SK-N-SH (cell line): ENCODE measurements around the gene LUC7L3.

ENCODE experiments used
- EP300 ChIP-seq, 2 experiments: IDR thresholded peaks; 2 replicates each; pipeline versions ENCODE4 v1.4.0 to v1.6.1; 2012; ENCODE audit warnings: borderline replicate concordance in 1 of 2, low read depth in 1 of 2, low read length in 1 of 2
- FOXM1 ChIP-seq: IDR thresholded peaks from 2 replicates; pipeline ENCODE4 v1.4.0; 2012; ENCODE audit warnings: low read depth, mild to moderate bottlenecking
- GABPA ChIP-seq: IDR thresholded peaks from 2 replicates; pipeline ENCODE4 v1.4.0; 2012; ENCODE audit warnings: low read depth, mild to moderate bottlenecking
- MEF2A ChIP-seq: IDR thresholded peaks from 2 replicates; pipeline ENCODE4 v1.4.0; 2012; ENCODE audit warnings: low read depth, borderline replicate concordance
- POLR2AphosphoS5 ChIP-seq: IDR thresholded peaks from 2 replicates; pipeline ENCODE4 v1.6.1; 2012; ENCODE audit warnings: low read depth, low read length
- RCOR1 ChIP-seq: fragments of 150-350 bp; IDR thresholded peaks from 2 replicates; pipeline ENCODE4 v1.6.1; 2017; ENCODE audit warnings: antibody characterized with exemption, low read length
- SIN3A ChIP-seq: IDR thresholded peaks from 2 replicates; pipeline ENCODE4 v1.6.1; 2012; ENCODE audit warnings: low read depth, mild to moderate bottlenecking, low read length, moderate library complexity, borderline replicate concordance
- TAF1 ChIP-seq: IDR thresholded peaks from 2 replicates; pipeline ENCODE4 v1.6.1; 2012; ENCODE audit warnings: low read depth, mild to moderate bottlenecking, low read length, moderate library complexity, borderline replicate concordance
- TCF12 ChIP-seq: IDR thresholded peaks from 2 replicates; pipeline ENCODE4 v1.4.0; 2012
- TF ChIP-seq, protein P1 (sequence below): IDR thresholded peaks from 2 replicates; pipeline ENCODE4 v1.6.1; 2012; ENCODE audit warnings: mild to moderate bottlenecking, low read depth, low read length, moderate library complexity
- TF ChIP-seq, protein P2 (sequence below): fragments of 200-600 bp; sonication (generic); IDR thresholded peaks from 2 replicates; pipeline ENCODE4 v1.6.1; 2017; ENCODE audit warnings: antibody characterized with exemption, mild to moderate bottlenecking, moderate library complexity
- TF ChIP-seq, protein P3 (sequence below): IDR thresholded peaks from 2 replicates; pipeline ENCODE4 v1.4.0; 2012; ENCODE audit warnings: low read depth, borderline replicate concordance

- TF ChIP-seq, protein P1, sequence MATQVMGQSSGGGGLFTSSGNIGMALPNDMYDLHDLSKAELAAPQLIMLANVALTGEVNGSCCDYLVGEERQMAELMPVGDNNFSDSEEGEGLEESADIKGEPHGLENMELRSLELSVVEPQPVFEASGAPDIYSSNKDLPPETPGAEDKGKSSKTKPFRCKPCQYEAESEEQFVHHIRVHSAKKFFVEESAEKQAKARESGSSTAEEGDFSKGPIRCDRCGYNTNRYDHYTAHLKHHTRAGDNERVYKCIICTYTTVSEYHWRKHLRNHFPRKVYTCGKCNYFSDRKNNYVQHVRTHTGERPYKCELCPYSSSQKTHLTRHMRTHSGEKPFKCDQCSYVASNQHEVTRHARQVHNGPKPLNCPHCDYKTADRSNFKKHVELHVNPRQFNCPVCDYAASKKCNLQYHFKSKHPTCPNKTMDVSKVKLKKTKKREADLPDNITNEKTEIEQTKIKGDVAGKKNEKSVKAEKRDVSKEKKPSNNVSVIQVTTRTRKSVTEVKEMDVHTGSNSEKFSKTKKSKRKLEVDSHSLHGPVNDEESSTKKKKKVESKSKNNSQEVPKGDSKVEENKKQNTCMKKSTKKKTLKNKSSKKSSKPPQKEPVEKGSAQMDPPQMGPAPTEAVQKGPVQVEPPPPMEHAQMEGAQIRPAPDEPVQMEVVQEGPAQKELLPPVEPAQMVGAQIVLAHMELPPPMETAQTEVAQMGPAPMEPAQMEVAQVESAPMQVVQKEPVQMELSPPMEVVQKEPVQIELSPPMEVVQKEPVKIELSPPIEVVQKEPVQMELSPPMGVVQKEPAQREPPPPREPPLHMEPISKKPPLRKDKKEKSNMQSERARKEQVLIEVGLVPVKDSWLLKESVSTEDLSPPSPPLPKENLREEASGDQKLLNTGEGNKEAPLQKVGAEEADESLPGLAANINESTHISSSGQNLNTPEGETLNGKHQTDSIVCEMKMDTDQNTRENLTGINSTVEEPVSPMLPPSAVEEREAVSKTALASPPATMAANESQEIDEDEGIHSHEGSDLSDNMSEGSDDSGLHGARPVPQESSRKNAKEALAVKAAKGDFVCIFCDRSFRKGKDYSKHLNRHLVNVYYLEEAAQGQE: no peak
- TF ChIP-seq RCOR1 (no peak), FOXM1 (no peak), EP300 (IDR thresholded peaks at IDR 0.05; ENCODE audit: borderline replicate concordance in 1 of 2, low read depth in 1 of 2, low read length in 1 of 2) (no peak), MEF2A (no peak), TCF12 (no peak), TAF1 (no peak), SIN3A (no peak), POLR2AphosphoS5 (no peak), GABPA (no peak)
- TF ChIP-seq, protein P2, sequence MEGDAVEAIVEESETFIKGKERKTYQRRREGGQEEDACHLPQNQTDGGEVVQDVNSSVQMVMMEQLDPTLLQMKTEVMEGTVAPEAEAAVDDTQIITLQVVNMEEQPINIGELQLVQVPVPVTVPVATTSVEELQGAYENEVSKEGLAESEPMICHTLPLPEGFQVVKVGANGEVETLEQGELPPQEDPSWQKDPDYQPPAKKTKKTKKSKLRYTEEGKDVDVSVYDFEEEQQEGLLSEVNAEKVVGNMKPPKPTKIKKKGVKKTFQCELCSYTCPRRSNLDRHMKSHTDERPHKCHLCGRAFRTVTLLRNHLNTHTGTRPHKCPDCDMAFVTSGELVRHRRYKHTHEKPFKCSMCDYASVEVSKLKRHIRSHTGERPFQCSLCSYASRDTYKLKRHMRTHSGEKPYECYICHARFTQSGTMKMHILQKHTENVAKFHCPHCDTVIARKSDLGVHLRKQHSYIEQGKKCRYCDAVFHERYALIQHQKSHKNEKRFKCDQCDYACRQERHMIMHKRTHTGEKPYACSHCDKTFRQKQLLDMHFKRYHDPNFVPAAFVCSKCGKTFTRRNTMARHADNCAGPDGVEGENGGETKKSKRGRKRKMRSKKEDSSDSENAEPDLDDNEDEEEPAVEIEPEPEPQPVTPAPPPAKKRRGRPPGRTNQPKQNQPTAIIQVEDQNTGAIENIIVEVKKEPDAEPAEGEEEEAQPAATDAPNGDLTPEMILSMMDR: no peak
- TF ChIP-seq, protein P3, sequence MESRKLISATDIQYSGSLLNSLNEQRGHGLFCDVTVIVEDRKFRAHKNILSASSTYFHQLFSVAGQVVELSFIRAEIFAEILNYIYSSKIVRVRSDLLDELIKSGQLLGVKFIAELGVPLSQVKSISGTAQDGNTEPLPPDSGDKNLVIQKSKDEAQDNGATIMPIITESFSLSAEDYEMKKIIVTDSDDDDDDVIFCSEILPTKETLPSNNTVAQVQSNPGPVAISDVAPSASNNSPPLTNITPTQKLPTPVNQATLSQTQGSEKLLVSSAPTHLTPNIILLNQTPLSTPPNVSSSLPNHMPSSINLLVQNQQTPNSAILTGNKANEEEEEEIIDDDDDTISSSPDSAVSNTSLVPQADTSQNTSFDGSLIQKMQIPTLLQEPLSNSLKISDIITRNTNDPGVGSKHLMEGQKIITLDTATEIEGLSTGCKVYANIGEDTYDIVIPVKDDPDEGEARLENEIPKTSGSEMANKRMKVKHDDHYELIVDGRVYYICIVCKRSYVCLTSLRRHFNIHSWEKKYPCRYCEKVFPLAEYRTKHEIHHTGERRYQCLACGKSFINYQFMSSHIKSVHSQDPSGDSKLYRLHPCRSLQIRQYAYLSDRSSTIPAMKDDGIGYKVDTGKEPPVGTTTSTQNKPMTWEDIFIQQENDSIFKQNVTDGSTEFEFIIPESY: no peak
These were observed 15.9 kb downstream of the LUC7L3 start for GRCh38 chr17:50735287-50735686.
